H9 (cell line): ENCODE results near the gene IQCK. TPM values are rescaled to one million over a fixed set of nuclear protein-coding genes. Genes with fewer than 3 reads are reported as not detected.

ENCODE experiments used
- DNase-seq: peaks from one replicate; pipeline ENCODE4 v3.0.0-alpha.2; 2017
- H2AFZ ChIP-seq: one replicate; pipeline ENCODE4 v1.6.1; 2013; ENCODE audit warnings: mild to moderate bottlenecking, low read length, control low read depth, moderate library complexity
- H2AK5ac ChIP-seq: 2 replicates; pipeline ENCODE4 v1.6.1; 2013; ENCODE audit warnings: low read length, control low read depth, mixed read lengths; ENCODE audit not compliant: insufficient read length
- H2BK120ac ChIP-seq: one replicate; pipeline ENCODE4 v1.6.1; 2013; ENCODE audit warnings: low read depth, mild to moderate bottlenecking, low read length, control low read depth, inconsistent platforms; ENCODE audit not compliant: poor library complexity, severe bottlenecking
- H2BK12ac ChIP-seq: 2 replicates; pipeline ENCODE4 v1.6.1; 2013; ENCODE audit warnings: low read length, control low read depth, mixed read lengths, low read depth; ENCODE audit not compliant: insufficient read length
- H2BK15ac ChIP-seq: 2 replicates; pipeline ENCODE4 v1.6.1; 2013; ENCODE audit warnings: low read depth, low read length, control low read depth
- H2BK20ac ChIP-seq: one replicate; pipeline ENCODE4 v1.6.1; 2013; ENCODE audit warnings: low read depth, mild to moderate bottlenecking, low read length, control low read depth, inconsistent platforms; ENCODE audit not compliant: poor library complexity, severe bottlenecking
- H2BK5ac ChIP-seq: 2 replicates; pipeline ENCODE4 v1.6.1; 2013; ENCODE audit warnings: low read length, control low read depth, mixed read lengths; ENCODE audit not compliant: insufficient read length
- H3K14ac ChIP-seq: 2 replicates; pipeline ENCODE4 v1.6.1; 2013; ENCODE audit warnings: low read length, control low read depth; ENCODE audit not compliant: insufficient read depth
- H3K18ac ChIP-seq: 2 replicates; pipeline ENCODE4 v1.6.1; 2013; ENCODE audit warnings: low read depth, mild to moderate bottlenecking, mixed read lengths, low read length, control low read depth; ENCODE audit not compliant: insufficient read length
- H3K23ac ChIP-seq: 2 replicates; pipeline ENCODE4 v1.6.1; 2013; ENCODE audit warnings: low read length, control low read depth, mixed read lengths, low read depth; ENCODE audit not compliant: insufficient read length
- H3K23me2 ChIP-seq: 2 replicates; pipeline ENCODE4 v1.6.1; 2013; ENCODE audit warnings: low read depth, mild to moderate bottlenecking, mixed read lengths, low read length, control low read depth; ENCODE audit not compliant: insufficient read length, poor library complexity, severe bottlenecking
- H3K27ac ChIP-seq: 2 replicates; pipeline ENCODE4 v1.5.1; 2013; ENCODE audit warnings: low read length, control low read depth, mixed read lengths, low read depth; ENCODE audit not compliant: insufficient read length
- H3K27me3 ChIP-seq: 2 replicates; pipeline ENCODE4 v1.6.1; 2013; ENCODE audit warnings: low read length, control low read depth, inconsistent platforms; ENCODE audit not compliant: insufficient read depth
- H3K4ac ChIP-seq: 2 replicates; pipeline ENCODE4 v1.6.1; 2013; ENCODE audit warnings: low read depth, mild to moderate bottlenecking, control low read depth, inconsistent platforms, low read length, moderate library complexity
- H3K4me1 ChIP-seq: 2 replicates; pipeline ENCODE4 v1.6.1; 2013; ENCODE audit warnings: low read length, control low read depth, inconsistent platforms; ENCODE audit not compliant: insufficient read depth
- H3K4me2 ChIP-seq: 2 replicates; pipeline ENCODE4 v1.6.1; 2013; ENCODE audit warnings: low read length, control low read depth, mixed read lengths; ENCODE audit not compliant: insufficient read length, insufficient read depth
- H3K56ac ChIP-seq: 2 replicates; pipeline ENCODE4 v1.6.1; 2013; ENCODE audit warnings: low read depth, mild to moderate bottlenecking, mixed read lengths, low read length, control low read depth; ENCODE audit not compliant: insufficient read length
- H3K79me1 ChIP-seq: 2 replicates; pipeline ENCODE4 v1.6.1; 2013; ENCODE audit warnings: low read depth, mild to moderate bottlenecking, moderate library complexity, low read length, control low read depth, inconsistent platforms; ENCODE audit not compliant: insufficient read depth, poor library complexity, severe bottlenecking
- H3K79me2 ChIP-seq: 2 replicates; pipeline ENCODE4 v1.6.1; 2013; ENCODE audit warnings: low read length, control low read depth, inconsistent platforms; ENCODE audit not compliant: insufficient read depth
- H3K9ac ChIP-seq: 2 replicates; pipeline ENCODE4 v1.6.1; 2013; ENCODE audit warnings: low read length, control low read depth, mixed read lengths; ENCODE audit not compliant: insufficient read length; ENCODE audit errors: extremely low read depth
- H3K9me3 ChIP-seq: one replicate; pipeline ENCODE4 v1.6.1; 2013; ENCODE audit warnings: low read depth, low read length, inconsistent platforms; ENCODE audit not compliant: control insufficient read depth
- H3T11ph ChIP-seq: one replicate; pipeline ENCODE4 v1.6.1; 2013; ENCODE audit warnings: mild to moderate bottlenecking, low read length, control low read depth, inconsistent platforms
- H4K20me1 ChIP-seq: one replicate; pipeline ENCODE4 v1.6.1; 2013; ENCODE audit not compliant: control insufficient read depth, insufficient read length, insufficient read depth
- H4K5ac ChIP-seq: 2 replicates; pipeline ENCODE4 v1.6.1; 2013; ENCODE audit warnings: low read depth, mild to moderate bottlenecking, mixed read lengths, low read length, control low read depth; ENCODE audit not compliant: insufficient read length
- H4K8ac ChIP-seq: replicated peaks from 2 replicates; pipeline ENCODE4 v1.6.1; 2013; ENCODE audit warnings: low read length, control low read depth, mixed read lengths, low read depth; ENCODE audit not compliant: insufficient read length
- H4K91ac ChIP-seq: 2 replicates; pipeline ENCODE4 v1.6.1; 2013; ENCODE audit warnings: low read depth, mild to moderate bottlenecking, moderate library complexity, mixed read lengths, low read length, control low read depth; ENCODE audit not compliant: insufficient read length
- H3K27ac Mint-ChIP-seq, 3 experiments: 2 replicates in 2 of 3; 3 replicates in 1 of 3; pipeline ENCODE4 v1.8.0; 2020 to 2021; ENCODE audit warnings: mixed read lengths in 3 of 3, mild to moderate bottlenecking in 1 of 3, moderate library complexity in 1 of 3
- H3K27me3 Mint-ChIP-seq: 2 replicates; pipeline ENCODE4 v1.8.0; 2021; ENCODE audit warnings: low read depth, mild to moderate bottlenecking, moderate library complexity, mixed read lengths
- H3K36me3 Mint-ChIP-seq, 3 experiments: 2 replicates in 2 of 3; 3 replicates in 1 of 3; pipeline ENCODE4 v1.8.0; 2020 to 2021; ENCODE audit warnings: low read depth in 3 of 3, mixed read lengths in 3 of 3; ENCODE audit not compliant: insufficient read depth in 1 of 3
- H3K4me1 Mint-ChIP-seq, 2 experiments: 2 replicates each; pipeline ENCODE4 v1.8.0; 2020; ENCODE audit warnings: mixed read lengths in 2 of 2
- H3K4me3 Mint-ChIP-seq, 2 experiments: 2 replicates in 1 of 2; 3 replicates in 1 of 2; pipeline ENCODE4 v1.8.0; 2020 to 2021; ENCODE audit warnings: mild to moderate bottlenecking in 2 of 2, mixed read lengths in 2 of 2, moderate library complexity in 1 of 2
- H3K9me3 Mint-ChIP-seq, 2 experiments: 2 replicates in 1 of 2; 3 replicates in 1 of 2; pipeline ENCODE4 v1.8.0; 2020; ENCODE audit warnings: mild to moderate bottlenecking in 2 of 2, mixed read lengths in 2 of 2, moderate library complexity in 1 of 2
- WGBS: extraction: QIAGEN DNeasy Blood & Tissue Kit; methylation state at CpG from one replicate; pipeline ENCODE4 v1.1.7; 2013; ENCODE audit warnings: missing lambda C conversion rate, low lambda C conversion rate, mixed read lengths; ENCODE audit not compliant: insufficient read length; ENCODE audit errors: extremely low coverage; 5-methylcytosine and 5-hydroxymethylcytosine counted together
- total RNA-seq: library from RNA; stranded (reverse); gene quantifications from 2 replicates; pipeline ENCODE4 v1.2.1, GENCODE V29; 2021
- TF ChIP-seq, protein P1 (sequence below): fragments of 200-600 bp; sonication (generic); conservative IDR thresholded peaks from 3 replicates; pipeline ENCODE4 v1.8.0; 2021; ENCODE audit warnings: antibody characterized with exemption, mild to moderate bottlenecking

The IQCK gene
- total RNA-seq, 1 experiment from 2014 or later = 9.0 TPM

GRCh38 chr16:19840524-19841110, 122.5 kb downstream of the IQCK start:
- H3K56ac ChIP-seq = no peak overlapping the region
- H3K4me1 Mint-ChIP-seq = peaks cover 12 to 17% of the 10 kb centered on the region in 2 experiments
- H2AFZ ChIP-seq = no peak overlapping the region
- H3K27ac ChIP-seq = no peak overlapping the region
- H4K20me1 ChIP-seq = no peaks in the 10 kb centered on the region
- H3K9ac ChIP-seq = no peak overlapping the region
- no peaks in the 10 kb centered on the region for H3K36me3 Mint-ChIP-seq
- H4K5ac ChIP-seq = no peak overlapping the region
- H3K79me1 ChIP-seq = no peaks in the 10 kb centered on the region
- no peak overlapping the region for H2BK5ac ChIP-seq
- H3K27ac Mint-ChIP-seq = no peak overlapping the region
- H3K4me1 ChIP-seq = peaks cover 6% of the 10 kb centered on the region; the same call in 1 of the 2 replicates
- H3K14ac ChIP-seq = no peak overlapping the region
- no peaks in the 10 kb centered on the region for H3K9me3 Mint-ChIP-seq
- no peak overlapping the region for H3K23ac ChIP-seq
- H3K4me3 Mint-ChIP-seq = no peak overlapping the region
- no peaks in the 10 kb centered on the region for H3K23me2 ChIP-seq
- TF ChIP-seq, protein P1, sequence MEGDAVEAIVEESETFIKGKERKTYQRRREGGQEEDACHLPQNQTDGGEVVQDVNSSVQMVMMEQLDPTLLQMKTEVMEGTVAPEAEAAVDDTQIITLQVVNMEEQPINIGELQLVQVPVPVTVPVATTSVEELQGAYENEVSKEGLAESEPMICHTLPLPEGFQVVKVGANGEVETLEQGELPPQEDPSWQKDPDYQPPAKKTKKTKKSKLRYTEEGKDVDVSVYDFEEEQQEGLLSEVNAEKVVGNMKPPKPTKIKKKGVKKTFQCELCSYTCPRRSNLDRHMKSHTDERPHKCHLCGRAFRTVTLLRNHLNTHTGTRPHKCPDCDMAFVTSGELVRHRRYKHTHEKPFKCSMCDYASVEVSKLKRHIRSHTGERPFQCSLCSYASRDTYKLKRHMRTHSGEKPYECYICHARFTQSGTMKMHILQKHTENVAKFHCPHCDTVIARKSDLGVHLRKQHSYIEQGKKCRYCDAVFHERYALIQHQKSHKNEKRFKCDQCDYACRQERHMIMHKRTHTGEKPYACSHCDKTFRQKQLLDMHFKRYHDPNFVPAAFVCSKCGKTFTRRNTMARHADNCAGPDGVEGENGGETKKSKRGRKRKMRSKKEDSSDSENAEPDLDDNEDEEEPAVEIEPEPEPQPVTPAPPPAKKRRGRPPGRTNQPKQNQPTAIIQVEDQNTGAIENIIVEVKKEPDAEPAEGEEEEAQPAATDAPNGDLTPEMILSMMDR = no peak
- no peaks in the 10 kb centered on the region for H3K27me3 Mint-ChIP-seq
- no peak overlapping the region for H2BK120ac ChIP-seq
- no peak overlapping the region for H3T11ph ChIP-seq
- H2BK20ac ChIP-seq = no peak overlapping the region
- H3K18ac ChIP-seq = no peak overlapping the region
- no peak overlapping the region for H3K4me2 ChIP-seq
- no CpG with 5 or more reads among the region's 3 CpGs for WGBS
- no peak overlapping the region for H2BK15ac ChIP-seq
- no peak overlapping the region for H2BK12ac ChIP-seq
- H4K8ac ChIP-seq = no peak overlapping the region
- H3K79me2 ChIP-seq = no peaks in the 10 kb centered on the region
- H2AK5ac ChIP-seq = no peak overlapping the region
- no peak overlapping the region for H3K4ac ChIP-seq
- no peak for DNase-seq
- H4K91ac ChIP-seq = no peak overlapping the region
- no peaks in the 10 kb centered on the region for H3K9me3 ChIP-seq
- no peaks in the 10 kb centered on the region for H3K27me3 ChIP-seq
